ENCODE measurements around the gene TYW5.

TYW5 gene

DNA sequence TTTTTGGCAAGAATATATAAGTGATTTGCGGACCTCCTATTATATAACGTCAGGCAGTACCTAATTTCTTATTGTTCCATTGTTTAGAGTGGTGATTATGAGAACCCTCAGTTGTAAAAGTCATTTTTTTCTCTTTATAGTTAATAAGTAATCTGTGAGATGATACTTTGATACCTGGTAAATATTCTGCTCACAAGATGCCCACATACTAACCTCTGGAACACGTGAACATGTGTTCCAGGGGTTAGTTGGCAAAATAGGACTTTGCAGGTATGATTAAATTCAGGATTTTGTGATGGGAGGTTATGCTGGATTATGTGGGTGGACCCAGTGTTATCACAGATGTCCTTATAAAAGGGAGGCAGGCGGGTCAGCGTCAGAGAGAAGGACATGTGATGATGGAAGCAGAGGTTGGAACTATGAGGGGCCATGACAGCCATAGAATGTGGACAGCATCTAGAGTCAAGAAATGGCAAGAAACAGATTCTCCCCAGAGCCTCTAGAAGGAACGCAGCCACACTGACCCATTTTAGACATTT is 16.9 kb upstream of the TYW5 start:
- no peak for DNase-seq

- no peak for DNase-seq
Measured at GRCh38 chr2:199968126-199968525, 12.8 kb upstream of the TYW5 start.

DNA sequence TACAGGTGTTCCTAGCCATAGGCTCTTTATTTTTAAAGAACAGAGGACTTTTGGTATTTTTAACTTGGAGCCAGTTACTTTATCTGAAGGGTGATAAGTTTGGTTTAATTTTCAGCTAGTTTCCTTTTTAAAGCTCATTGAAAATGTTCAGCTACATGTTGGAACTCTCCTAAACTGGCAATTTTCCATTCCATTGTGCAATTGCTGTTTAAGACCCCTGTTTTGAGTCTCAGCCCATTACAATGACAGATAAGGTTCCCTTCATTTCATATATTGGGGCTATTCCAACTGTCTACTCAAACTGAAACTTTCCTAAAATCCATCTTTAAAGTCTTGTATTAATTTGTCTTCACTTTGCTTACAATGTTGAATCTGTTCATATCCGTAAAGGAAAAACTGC is 11.7 kb upstream of the TYW5 start:
- DNase-seq: no peak

GRCh38 chr2:199966405-199966804 is 11.1 kb upstream of the TYW5 start:
- DNase-seq: no peak

GRCh38 chr2:199962203-199962602 is 6.9 kb upstream of the TYW5 start:
- no peak for DNase-seq

DNA sequence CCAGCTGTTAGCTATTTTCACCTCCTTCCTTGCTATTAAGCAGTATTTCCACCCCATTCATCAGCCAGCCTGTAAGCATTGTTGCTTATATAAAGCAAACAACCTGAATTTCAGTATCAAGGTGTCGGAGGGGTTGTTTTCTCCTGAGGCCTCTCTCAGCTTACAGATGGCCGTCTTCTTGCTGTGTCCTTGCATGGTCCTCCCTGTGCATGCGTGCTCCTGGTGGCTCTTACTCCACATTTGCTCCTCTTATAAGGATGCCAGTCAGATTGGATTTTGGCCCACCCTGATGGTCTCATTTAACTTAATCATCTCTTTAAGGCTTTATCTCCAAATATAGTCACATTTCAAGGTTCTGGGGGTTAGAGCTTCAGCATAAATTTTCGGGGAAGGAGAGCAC is 2.7 kb upstream of the TYW5 start:
- DNase-seq: no peak

DNA sequence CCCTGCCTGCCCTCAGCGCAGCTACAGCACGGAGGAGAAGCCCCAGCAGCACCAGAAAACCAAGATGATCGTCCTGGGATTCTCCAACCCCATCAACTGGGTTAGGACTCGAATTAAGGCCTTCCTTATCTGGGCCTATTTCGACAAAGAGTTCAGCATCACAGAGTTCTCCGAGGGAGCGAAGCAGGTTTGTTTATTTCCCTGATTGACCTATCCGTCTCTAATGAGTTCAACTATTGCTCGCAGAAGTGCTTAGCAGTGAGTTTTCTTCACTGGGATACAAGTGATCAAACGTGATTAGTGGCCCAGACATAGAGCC is 730 bp upstream of the TYW5 start:
- DNase-seq: no peak

GRCh38 chr2:199955007-199955338 is 318 bp downstream of the TYW5 start:
- no peak for DNase-seq

GRCh38 chr2:199951023-199951422 is 4.3 kb downstream of the TYW5 start:
- DNase-seq: no peak

- DNase-seq: no peak
Measured at GRCh38 chr2:199950396-199950795, 4.9 kb downstream of the TYW5 start.

DNA sequence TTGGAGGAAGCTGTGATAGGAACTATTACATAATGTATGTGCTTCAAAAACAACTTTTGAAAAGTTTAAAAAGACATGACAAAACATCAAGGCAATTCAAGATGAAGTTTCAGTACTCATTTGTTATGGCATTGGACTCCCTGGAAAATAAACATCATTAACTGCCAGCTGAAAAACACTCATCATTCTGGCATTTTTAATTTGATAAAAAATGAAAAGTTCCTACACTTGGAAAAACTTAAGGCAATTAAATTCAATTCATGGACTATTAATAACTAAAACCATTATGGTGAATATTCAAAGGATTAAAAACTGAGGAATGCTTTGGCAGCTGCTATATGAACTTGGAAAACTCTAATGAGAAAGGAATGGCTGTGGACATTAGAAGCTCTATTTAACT is 8.5 kb downstream of the TYW5 start:
- no peak for DNase-seq

GRCh38 chr2:199946196-199946595 is 9.1 kb downstream of the TYW5 start:
- DNase-seq: no peak

- no peak for DNase-seq
Measured at GRCh38 chr2:199943373-199943772, 11.9 kb downstream of the TYW5 start.

DNA sequence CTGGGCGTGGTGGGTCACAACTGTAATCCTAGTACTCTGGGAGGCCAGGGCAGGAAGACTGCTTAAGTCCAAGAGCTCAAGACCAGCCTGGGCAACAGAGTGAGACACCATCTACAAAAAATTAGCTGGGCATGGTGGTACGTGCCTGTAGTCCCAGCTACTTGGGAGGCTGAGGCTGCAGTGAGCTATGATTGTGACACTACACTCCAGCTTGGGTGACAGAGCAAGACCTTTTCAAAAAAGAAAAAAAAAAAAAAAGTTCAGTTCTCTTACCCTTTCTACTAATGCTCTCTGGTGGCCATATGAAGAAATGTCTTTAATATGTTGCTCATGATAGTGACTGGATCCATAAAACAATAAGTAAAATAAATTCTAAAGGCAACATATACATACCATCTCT is 14.9 kb downstream of the TYW5 start:
- DNase-seq: peak in 2 of 6 experiments; percentile 2 to 5

GRCh38 chr2:199936554-199936953 is 18.7 kb downstream of the TYW5 start:
- no peak for DNase-seq

- DNase-seq: no peak
Measured at GRCh38 chr2:199933466-199933865, 21.8 kb downstream of the TYW5 start.

- no peak for DNase-seq
Measured at GRCh38 chr2:199932312-199932855, 22.9 kb downstream of the TYW5 start.

GRCh38 chr2:199929262-199929661 is 26.0 kb downstream of the TYW5 start:
- DNase-seq: no peak

GRCh38 chr2:199928626-199929025 is 26.7 kb downstream of the TYW5 start:
- no peak for DNase-seq

- DNase-seq: no peak
Measured at GRCh38 chr2:199928226-199928625, 27.1 kb downstream of the TYW5 start.

GRCh38 chr2:199926806-199927205 is 28.5 kb downstream of the TYW5 start:
- DNase-seq: no peak

- DNase-seq: no peak
Measured at GRCh38 chr2:199923924-199924323, 31.4 kb downstream of the TYW5 start.

DNA sequence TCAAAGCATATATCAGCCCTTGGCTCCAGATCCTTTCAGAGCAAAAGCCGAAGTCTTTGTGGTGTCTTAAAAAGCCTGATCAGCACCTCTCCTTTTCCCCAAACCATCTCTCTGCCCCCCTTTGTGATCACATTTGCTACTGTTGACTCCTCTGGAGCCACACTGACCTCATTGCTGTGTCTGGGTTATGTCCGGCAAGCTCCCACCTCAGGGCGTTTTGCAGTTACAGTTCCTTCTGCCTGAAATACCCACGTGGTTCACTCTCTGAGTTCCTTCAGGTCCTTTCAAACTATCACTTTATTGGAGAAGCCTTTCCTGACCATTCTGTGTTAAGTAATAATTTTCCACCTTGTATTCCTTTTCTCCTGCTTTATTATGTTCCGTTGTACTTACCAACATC is 32.4 kb downstream of the TYW5 start:
- DNase-seq: no peak

- DNase-seq: no peak
Measured at GRCh38 chr2:199916980-199917379, 38.3 kb downstream of the TYW5 start.

DNA sequence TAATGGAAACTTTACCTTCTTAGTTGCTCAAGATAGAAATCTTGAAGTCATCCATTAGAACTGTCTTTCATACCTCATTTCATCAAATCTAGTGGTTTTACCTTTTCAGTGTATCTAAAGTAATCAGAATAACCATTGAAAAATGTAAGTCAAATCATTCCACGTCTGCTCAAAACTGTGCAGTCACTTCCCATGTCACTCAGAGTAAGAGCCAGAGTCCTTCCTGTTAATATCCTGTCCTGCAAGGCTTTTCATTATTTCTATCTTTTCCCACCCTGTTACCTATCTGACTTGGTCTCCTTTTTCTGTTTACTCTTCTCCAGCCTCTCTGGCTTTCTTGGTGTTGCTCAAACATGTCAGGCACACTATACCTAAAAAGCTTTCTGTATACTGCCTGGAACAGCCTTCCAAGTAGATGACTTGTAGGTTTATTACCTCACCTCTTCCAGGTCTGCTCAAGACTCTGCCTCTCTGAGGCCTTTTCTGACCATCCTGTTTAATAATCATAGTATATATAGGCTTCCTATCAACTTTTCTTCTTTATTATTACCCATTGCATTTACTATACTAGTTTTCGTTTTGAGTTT is 40.8 kb downstream of the TYW5 start:
- DNase-seq: no peak
